GM12878 (cell line): ENCODE results near the gene NKD2.

Experiments used
- CHD2 ChIP-seq: IDR thresholded peaks from 2 replicates; pipeline ENCODE4 v1.6.1; 2011; ENCODE audit warnings: low read depth, low read length, improper control_type of control experiment, borderline replicate concordance
- CTCF ChIP-seq, 3 experiments: IDR thresholded peaks in 2 of 3; conservative IDR thresholded peaks in 1 of 3; 2 replicates each; pipeline ENCODE4 v1.5.1; 2011; ENCODE audit warnings: low read depth in 3 of 3, low read length in 3 of 3, mild to moderate bottlenecking in 3 of 3, control low read depth in 2 of 3, moderate library complexity in 2 of 3, inconsistent platforms in 1 of 3, mixed read lengths in 1 of 3; ENCODE audit not compliant: control insufficient read depth in 2 of 3, insufficient read depth in 1 of 3; ENCODE audit errors: extremely low read depth in 1 of 3
- E4F1 ChIP-seq: fragments of 450-650 bp; IDR thresholded peaks from 2 replicates; pipeline ENCODE4 v1.6.1; 2018; ENCODE audit warnings: borderline replicate concordance, mild to moderate bottlenecking; ENCODE audit not compliant: partially characterized antibody
- EGR1 ChIP-seq, 2 experiments: IDR thresholded peaks; 1 replicate in 1 of 2; 2 replicates in 1 of 2; pipeline ENCODE4 v1.6.1; 2011 to 2012; ENCODE audit warnings: low read depth in 2 of 2, low read length in 2 of 2, borderline replicate concordance in 1 of 2, mild to moderate bottlenecking in 1 of 2, moderate library complexity in 1 of 2
- EP300 ChIP-seq, 2 experiments: fragments of 150-350 bp in 1 of 2; IDR thresholded peaks; 2 replicates each; pipeline ENCODE4 v1.6.1; 2011 to 2012; ENCODE audit warnings: low read depth in 2 of 2, low read length in 2 of 2, borderline replicate concordance in 1 of 2, improper control_type of control experiment in 1 of 2, inconsistent platforms in 1 of 2; ENCODE audit not compliant: control insufficient read depth in 1 of 2
- FOXM1 ChIP-seq: IDR thresholded peaks from 2 replicates; pipeline ENCODE4 v1.6.1; 2012; ENCODE audit warnings: low read depth, mild to moderate bottlenecking, inconsistent platforms, low read length, moderate library complexity
- GABPA ChIP-seq: IDR thresholded peaks from 2 replicates; pipeline ENCODE4 v1.6.1; 2014; ENCODE audit warnings: antibody characterized with exemption, low read depth, mild to moderate bottlenecking, inconsistent platforms
- HDAC6 ChIP-seq: fragments of 200-600 bp; sonication (generic); IDR thresholded peaks from one replicate; pipeline ENCODE4 v1.8.0; 2017; ENCODE audit warnings: antibody characterized with exemption; ENCODE audit not compliant: unreplicated experiment
- NFYB ChIP-seq: IDR thresholded peaks from 2 replicates; pipeline ENCODE4 v1.6.1; 2011; ENCODE audit warnings: low read depth, mild to moderate bottlenecking, low read length, improper control_type of control experiment, moderate library complexity; ENCODE audit not compliant: insufficient read depth
- SMARCA5 ChIP-seq: fragments of 450-650 bp; IDR thresholded peaks from 2 replicates; pipeline ENCODE4 v1.6.1; 2017; ENCODE audit warnings: mild to moderate bottlenecking
- SP1 ChIP-seq: IDR thresholded peaks from one replicate; pipeline ENCODE4 v1.6.1; 2011; ENCODE audit warnings: low read depth, low read length

GRCh38 chr5:1020452-1020961, 11.9 kb downstream of the NKD2 start:
- no peak for TF ChIP-seq EP300 (IDR thresholded peaks at IDR 0.05; ENCODE audit: borderline replicate concordance in 1 of 2, control insufficient read depth in 1 of 2, low read depth in 2 of 2, low read length in 2 of 2)
- no peak for TF ChIP-seq SMARCA5
- TF ChIP-seq CTCF (IDR thresholded peaks at IDR 0.05 in 2 of 3, conservative IDR thresholded peaks at IDR 0.05 in 1 of 3; ENCODE audit: control insufficient read depth in 2 of 3, extremely low read depth in 1 of 3, insufficient read depth in 1 of 3, low read depth in 3 of 3, low read length in 3 of 3) = no peak
- no peak for TF ChIP-seq CHD2
- no peak for TF ChIP-seq HDAC6
- TF ChIP-seq E4F1 = no peak
- TF ChIP-seq NFYB = no peak
- TF ChIP-seq SP1 = no peak
- TF ChIP-seq FOXM1 = no peak
- TF ChIP-seq GABPA = no peak
- no peak for TF ChIP-seq EGR1 (IDR thresholded peaks at IDR 0.05; ENCODE audit: borderline replicate concordance in 1 of 2, low read depth in 2 of 2, low read length in 2 of 2)
